Measurements from ENCODE around the gene IL13RA1. TPM values are rescaled to one million over a fixed set of nuclear protein-coding genes. Genes with fewer than 3 reads are reported as not detected.

Gene IL13RA1
- total and polyA plus RNA-seq, 12 donors: 8.6 to 38.4 (median 13.1) TPM

DNA sequence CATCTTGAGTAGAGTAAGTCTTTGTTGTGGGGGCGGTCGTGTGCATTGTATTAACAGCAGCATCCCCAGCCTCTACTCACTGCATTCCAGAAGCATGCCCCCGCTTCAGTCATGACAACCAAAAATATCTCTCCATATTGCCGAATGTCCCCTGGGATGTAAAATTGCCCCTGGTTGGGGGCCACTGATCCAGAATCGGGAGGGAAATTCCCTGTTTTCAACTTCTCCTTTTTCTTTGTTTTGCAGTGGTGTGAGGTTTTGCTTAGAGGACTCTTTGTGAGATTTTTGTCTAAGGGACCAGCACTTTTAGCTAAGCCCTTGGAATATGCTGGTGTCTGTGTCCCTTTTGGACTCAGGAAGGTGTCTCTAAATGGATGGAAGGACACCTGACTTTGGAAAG, 3.0 kb upstream of the IL13RA1 start:
- TF ChIP-seq, protein P1, sequence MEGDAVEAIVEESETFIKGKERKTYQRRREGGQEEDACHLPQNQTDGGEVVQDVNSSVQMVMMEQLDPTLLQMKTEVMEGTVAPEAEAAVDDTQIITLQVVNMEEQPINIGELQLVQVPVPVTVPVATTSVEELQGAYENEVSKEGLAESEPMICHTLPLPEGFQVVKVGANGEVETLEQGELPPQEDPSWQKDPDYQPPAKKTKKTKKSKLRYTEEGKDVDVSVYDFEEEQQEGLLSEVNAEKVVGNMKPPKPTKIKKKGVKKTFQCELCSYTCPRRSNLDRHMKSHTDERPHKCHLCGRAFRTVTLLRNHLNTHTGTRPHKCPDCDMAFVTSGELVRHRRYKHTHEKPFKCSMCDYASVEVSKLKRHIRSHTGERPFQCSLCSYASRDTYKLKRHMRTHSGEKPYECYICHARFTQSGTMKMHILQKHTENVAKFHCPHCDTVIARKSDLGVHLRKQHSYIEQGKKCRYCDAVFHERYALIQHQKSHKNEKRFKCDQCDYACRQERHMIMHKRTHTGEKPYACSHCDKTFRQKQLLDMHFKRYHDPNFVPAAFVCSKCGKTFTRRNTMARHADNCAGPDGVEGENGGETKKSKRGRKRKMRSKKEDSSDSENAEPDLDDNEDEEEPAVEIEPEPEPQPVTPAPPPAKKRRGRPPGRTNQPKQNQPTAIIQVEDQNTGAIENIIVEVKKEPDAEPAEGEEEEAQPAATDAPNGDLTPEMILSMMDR (IDR thresholded peaks at IDR 0.05): no peak
- ATAC-seq: no peak
- H3K27me3 ChIP-seq: no peaks in the 10 kb centered on the region
- no peaks in the 10 kb centered on the region for H3K9me3 ChIP-seq
- DNase-seq: no peak
- peaks cover 0 to 38% (median 0%) of the 10 kb centered on the region in 9 donors for H3K4me1 ChIP-seq
- H3K36me3 ChIP-seq: no peaks in the 10 kb centered on the region
- intact Hi-C loops (cut with DNase I): no loop called here
- no peak overlapping the region for H3K4me3 ChIP-seq
- WGBS, 2 donors: 69 to 89% methylated on average over 5 of the region's 5 CpGs
- peak overlapping the region in 1 of 10 donors; percentile 51 for H3K27ac ChIP-seq

DNA sequence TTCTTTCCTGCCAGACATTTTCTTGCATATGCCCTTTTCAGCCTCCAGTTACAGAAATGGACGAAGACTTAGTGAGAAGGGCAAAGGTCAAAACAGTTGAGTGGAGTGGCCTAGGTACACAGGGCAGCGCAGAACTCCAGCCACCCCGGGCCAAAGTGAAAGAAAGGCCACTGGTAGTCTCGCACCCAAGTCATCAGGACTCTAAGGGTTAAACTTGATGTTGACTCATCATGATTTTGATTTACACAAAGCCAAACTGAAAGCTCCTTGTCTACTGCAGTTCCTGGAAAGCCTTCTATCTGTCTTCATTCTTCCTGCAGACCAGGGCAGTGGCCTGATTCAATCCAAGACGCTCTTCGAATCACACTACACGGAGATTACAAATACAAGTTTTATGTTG, 2.6 kb upstream of the IL13RA1 start:
- Histone ChIP-seq H3K4me1 (peaks cover 0 to 42% (median 0%) of the 10 kb centered on the region in 9 donors), H3K4me3 (no peak overlapping the region), H3K9me3 (no peaks in the 10 kb centered on the region), H3K27me3 (peaks cover 0 to 2% (median 0%) of the 10 kb centered on the region in 7 donors), H3K36me3 (no peaks in the 10 kb centered on the region), H3K27ac (peak overlapping the region in 3 of 10 donors; percentile 22 to 51 (median 31))
- TF ChIP-seq, protein P1 (IDR thresholded peaks at IDR 0.05): no peak
- intact Hi-C loops (cut with DNase I): no loop called here
- WGBS, 2 donors: 74 to 77% methylated on average over 7 of the region's 7 CpGs
- DNase-seq: no peak
- ATAC-seq: no peak

DNA sequence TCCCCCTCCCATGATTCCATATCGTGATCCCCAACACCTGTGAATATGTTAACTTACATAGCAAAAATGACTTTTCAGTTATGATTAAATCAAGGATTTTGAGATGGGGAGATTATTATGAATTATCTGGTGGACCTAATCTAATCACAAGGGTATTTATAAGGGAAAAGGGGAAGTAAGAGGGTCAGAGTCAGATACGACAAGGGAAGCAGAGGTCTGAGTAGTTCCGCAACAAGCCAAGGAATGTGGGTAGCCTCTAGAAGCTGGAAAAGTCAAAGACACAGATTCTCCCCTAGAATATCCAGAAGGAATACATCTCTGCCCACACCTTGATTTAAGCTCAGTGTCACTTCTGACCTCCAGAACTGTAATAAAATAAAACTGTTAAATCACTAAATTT, 1.0 kb upstream of the IL13RA1 start:
- no peak for ATAC-seq
- Histone ChIP-seq H3K27me3 (peaks cover 0 to 6% (median 0%) of the 10 kb centered on the region in 7 donors), H3K9me3 (no peaks in the 10 kb centered on the region), H3K4me3 (peak overlapping the region in 3 of 10 donors; percentile 66 to 69 (median 67)), H3K4me1 (peaks cover 0 to 55% (median 0%) of the 10 kb centered on the region in 9 donors), H3K27ac (peak overlapping the region in 9 of 10 donors; percentile 85 to 97 (median 92)), H3K36me3 (no peaks in the 10 kb centered on the region)
- intact Hi-C loops (cut with DNase I): no loop called here
- no peak for DNase-seq
- TF ChIP-seq, protein P1 (IDR thresholded peaks at IDR 0.05): no peak
- 81 to 85% methylated on average over 3 of the region's 3 CpGs for WGBS, 2 donors

DNA sequence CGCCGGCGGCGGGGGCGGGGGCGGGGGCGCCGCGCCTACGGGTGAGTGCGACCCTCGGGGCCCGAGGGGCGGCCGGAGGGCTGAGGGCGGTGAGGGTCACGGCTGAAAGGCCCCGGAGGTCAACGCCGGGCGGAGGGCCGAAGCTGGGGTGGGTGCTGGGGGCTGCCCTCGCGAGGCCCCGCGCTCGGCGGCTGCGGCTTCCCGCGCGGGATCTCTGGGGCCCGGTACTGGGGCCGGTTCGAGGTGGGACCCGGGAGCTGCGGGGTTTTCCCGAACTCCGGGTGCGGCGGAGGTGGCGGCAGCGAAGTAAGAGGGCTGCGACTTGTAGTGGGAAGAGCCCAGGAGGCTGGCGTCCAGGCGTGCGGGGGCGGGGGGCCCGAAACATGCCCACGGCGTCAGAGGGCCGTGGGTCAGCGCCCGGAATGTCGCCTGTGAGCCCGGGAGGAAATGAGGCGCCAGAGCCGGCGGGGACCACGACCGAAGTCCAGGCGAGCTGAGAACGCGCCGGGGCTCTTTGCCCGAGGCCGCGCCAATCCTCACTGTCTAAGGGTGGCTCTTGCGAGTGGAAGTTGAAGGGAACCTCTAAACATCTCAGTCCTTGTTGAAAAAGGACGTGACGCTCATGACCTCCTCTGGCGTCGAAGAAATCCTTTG, 407 bp downstream of the IL13RA1 start:
- DNase-seq: peak; percentile 41 to 54
- peaks cover 0 to 6% (median 0%) of the 10 kb centered on the region in 7 donors for H3K27me3 ChIP-seq
- ATAC-seq: peak; percentile 45 to 70 (median 56)
- H3K36me3 ChIP-seq: no peaks in the 10 kb centered on the region
- intact Hi-C loops (cut with DNase I): no loop called here
- peaks cover 0 to 1% (median 0%) of the 10 kb centered on the region in 11 donors for H3K9me3 ChIP-seq
- TF ChIP-seq, protein P1 (IDR thresholded peaks at IDR 0.05): no peak
- peaks cover 0 to 58% (median 0%) of the 10 kb centered on the region in 9 donors for H3K4me1 ChIP-seq
- peak overlapping the region; percentile 85 to 97 (median 92) for H3K27ac ChIP-seq
- WGBS, 2 donors: 0 to 1% methylated on average over 32 to 60 of the region's 73 CpGs
- H3K4me3 ChIP-seq: peak overlapping the region; percentile 25 to 75 (median 66)
